GM12801 (cell line): ENCODE results near the gene RHOXF2.
"Not testable (repeated sequence)": the region's sequence is repeated elsewhere in the genome, so short reads cannot be mapped to it uniquely, and the experiment has no call there.

Source experiments
- CTCF ChIP-seq: IDR thresholded peaks from one replicate; pipeline ENCODE4 v1.5.1; 2011; ENCODE audit warnings: control low read depth; ENCODE audit not compliant: insufficient read length; ENCODE audit errors: extremely low read depth

RHOXF2 gene

GRCh38 chrX:120158313-120158712 is at the start of gene RHOXF2:
Gene RHOXF2 (plus strand): TSS chrX:120158613. CDS start chrX:120158751, 138 bp downstream.
- not testable (repeated sequence) for TF ChIP-seq CTCF

GRCh38 chrX:120109378-120109777 is 49.0 kb upstream of the RHOXF2 start:
- no peak for TF ChIP-seq CTCF

- TF ChIP-seq CTCF = no peak
Observed at GRCh38 chrX:120111611-120112010, 46.8 kb upstream of the RHOXF2 start.

- no peak for TF ChIP-seq CTCF
Observed at GRCh38 chrX:120115438-120115963, 42.9 kb upstream of the RHOXF2 start, which contains the start of gene RHOXF1. Gene RHOXF1 (minus strand): TSS chrX:120115913. CDS start chrX:120115862, 51 bp downstream.

- no peak for TF ChIP-seq CTCF
Observed at GRCh38 chrX:120120223-120120622, 38.2 kb upstream of the RHOXF2 start.

- no peak for TF ChIP-seq CTCF
Observed at GRCh38 chrX:120125444-120125843, 33.0 kb upstream of the RHOXF2 start.

- no peak for TF ChIP-seq CTCF
Observed at GRCh38 chrX:120136128-120136527, 22.3 kb upstream of the RHOXF2 start.
